Measurements from ENCODE around the gene SLC12A9.
A peak's percentile ranks its signal among the peaks of the same experiment; 100 is the strongest.
"Not testable (repeated sequence)": the region's sequence is repeated elsewhere in the genome, so short reads cannot be mapped to it uniquely, and the experiment has no call there.

SLC12A9 gene

GRCh38 chr7:100852048-100852872, at the start of gene SLC12A9:
Gene SLC12A9, plus strand, starts transcription at chr7:100852713. Its CDS starts 1,485 bp downstream, at chr7:100854198.
- peak; percentile 94 for DNase-seq

GRCh38 chr7:100802951-100803350, 49.6 kb upstream of the SLC12A9 start:
- DNase-seq: no peak

- peak; percentile 84 for DNase-seq
Observed at GRCh38 chr7:100803398-100804161, 48.9 kb upstream of the SLC12A9 start.

GRCh38 chr7:100804681-100805431, 47.7 kb upstream of the SLC12A9 start:
- no peak for DNase-seq

- no peak for DNase-seq
Observed at GRCh38 chr7:100806276-100806675, 46.2 kb upstream of the SLC12A9 start.

GRCh38 chr7:100806883-100807282, 45.6 kb upstream of the SLC12A9 start:
- DNase-seq: not testable (repeated sequence)

GRCh38 chr7:100808354-100808875, 44.1 kb upstream of the SLC12A9 start:
- no peak for DNase-seq

- DNase-seq: no peak
Observed at GRCh38 chr7:100811480-100811879, 41.0 kb upstream of the SLC12A9 start.

GRCh38 chr7:100812729-100813128, 39.8 kb upstream of the SLC12A9 start:
- DNase-seq: peak; percentile 27

GRCh38 chr7:100816515-100816914, 36.0 kb upstream of the SLC12A9 start:
- DNase-seq: not testable (repeated sequence)

- no peak for DNase-seq
Observed at GRCh38 chr7:100817097-100817496, 35.4 kb upstream of the SLC12A9 start.

- peak; percentile 13 for DNase-seq
Observed at GRCh38 chr7:100818366-100818765, 34.1 kb upstream of the SLC12A9 start.

- DNase-seq: peak; percentile 7
Observed at GRCh38 chr7:100818825-100819224, 33.7 kb upstream of the SLC12A9 start.

- DNase-seq: no peak
Observed at GRCh38 chr7:100819586-100819985, 32.9 kb upstream of the SLC12A9 start.

- DNase-seq: no peak
Observed at GRCh38 chr7:100822236-100823139, 30.0 kb upstream of the SLC12A9 start.

GRCh38 chr7:100823140-100823525, 29.4 kb upstream of the SLC12A9 start:
- peak; percentile 23 for DNase-seq

GRCh38 chr7:100823534-100823933, 29.0 kb upstream of the SLC12A9 start:
- peak; percentile 21 for DNase-seq

GRCh38 chr7:100824499-100825214, 27.9 kb upstream of the SLC12A9 start:
- peak; percentile 34 for DNase-seq

- peak; percentile 33 for DNase-seq
Observed at GRCh38 chr7:100825215-100825671, 27.3 kb upstream of the SLC12A9 start.

- DNase-seq: peak; percentile 52
Observed at GRCh38 chr7:100825751-100826513, 26.6 kb upstream of the SLC12A9 start.

Data from left hindlimb (tissue), 1 donor.